Breast epithelium (tissue), 3 donors: ENCODE results near the gene CNP.

ENCODE experiments used
- CTCF ChIP-seq, 3 donors: fragments of 450-650 bp; IDR thresholded peaks; one replicate each; pipeline ENCODE4 v1.5.1; 2016 to 2017; ENCODE audit warnings: antibody characterized with exemption in 3 of 3, mild to moderate bottlenecking in 3 of 3, moderate library complexity in 3 of 3
- POLR2A ChIP-seq: fragments of 450-650 bp; IDR thresholded peaks from one replicate; pipeline ENCODE4 v1.6.1; 2016; ENCODE audit warnings: antibody characterized with exemption, mild to moderate bottlenecking, moderate library complexity

DNA sequence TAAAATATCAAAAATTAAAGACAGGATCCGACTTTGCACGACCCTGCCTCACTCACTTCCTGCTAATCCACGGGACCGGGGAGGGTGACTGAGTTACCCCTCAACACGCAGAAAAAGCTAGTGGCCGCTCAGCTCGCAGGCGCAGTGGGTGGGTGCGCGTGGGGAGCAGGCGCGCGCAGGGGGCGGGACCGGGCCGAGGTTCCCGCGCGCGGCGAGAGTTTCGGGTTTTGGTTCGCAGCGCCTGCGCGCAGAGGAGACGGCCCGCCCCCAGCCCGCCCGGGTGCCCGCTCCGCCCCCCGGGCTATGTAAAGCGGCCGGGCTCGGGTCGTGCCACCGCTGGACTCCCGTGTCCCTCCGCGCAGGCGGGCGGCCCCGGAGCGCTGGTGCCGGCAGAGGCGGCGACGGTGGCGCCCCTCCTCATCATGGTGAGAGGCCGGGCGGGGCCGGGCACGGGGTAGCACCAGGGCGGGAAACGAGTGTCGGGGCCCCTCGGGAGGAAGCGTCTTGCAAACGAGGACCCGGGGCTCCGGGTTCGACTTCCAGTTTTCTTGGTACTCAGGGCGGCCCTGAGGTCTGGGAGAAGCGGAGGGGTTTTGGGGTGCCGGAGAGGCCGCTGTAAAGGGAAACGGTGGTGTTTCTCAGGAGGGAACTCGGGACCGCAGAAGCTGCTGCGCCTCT lies at the start of gene CNP:
- no peak for TF ChIP-seq CTCF (IDR thresholded peaks at IDR 0.05)
- no peak for TF ChIP-seq POLR2A
